Chondrocyte (in vitro differentiated cells): ENCODE measurements around the gene MAP2K5. TPM values are rescaled to one million over a fixed set of nuclear protein-coding genes. Genes with fewer than 3 reads are reported as not detected.

Experiments used
- DNase-seq: peaks from one replicate; pipeline ENCODE4 v3.0.0; 2021; ENCODE audit warnings: mixed read lengths, low spot score
- H3K27ac Mint-ChIP-seq: one replicate; pipeline ENCODE4 v1.8.0; 2021; ENCODE audit warnings: mild to moderate bottlenecking, moderate library complexity, mixed read lengths; ENCODE audit not compliant: unreplicated experiment
- H3K27me3 Mint-ChIP-seq: 2 replicates; pipeline ENCODE4 v1.8.0; 2021; ENCODE audit warnings: low read depth, mixed read lengths
- H3K36me3 Mint-ChIP-seq: 2 replicates; pipeline ENCODE4 v1.8.0; 2021; ENCODE audit warnings: low read depth, mixed read lengths
- H3K4me1 Mint-ChIP-seq: 2 replicates; pipeline ENCODE4 v1.8.0; 2021; ENCODE audit warnings: low read depth, mild to moderate bottlenecking, mixed read lengths
- H3K4me3 Mint-ChIP-seq: one replicate; pipeline ENCODE4 v1.8.0; 2021; ENCODE audit warnings: mild to moderate bottlenecking, moderate library complexity, mixed read lengths; ENCODE audit not compliant: unreplicated experiment
- H3K9me3 Mint-ChIP-seq: 2 replicates; pipeline ENCODE4 v1.8.0; 2021; ENCODE audit warnings: low read depth, mixed read lengths
- total RNA-seq: library from RNA; stranded (reverse); gene quantifications from 3 replicates; pipeline ENCODE4 v1.2.1, GENCODE V29; 2021
- TF ChIP-seq, protein P1 (sequence below): fragments of 200-600 bp; sonication (generic); IDR thresholded peaks from 2 replicates; pipeline ENCODE4 v1.5.0; 2021; ENCODE audit warnings: antibody characterized with exemption, mild to moderate bottlenecking, moderate library complexity

The MAP2K5 gene
- total RNA-seq, 1 donor from 2014 or later = 14.0 TPM

GRCh38 chr15:67639591-67639990 is 97.1 kb downstream of the MAP2K5 start:
- H3K4me3 Mint-ChIP-seq = no peak overlapping the region
- H3K27me3 Mint-ChIP-seq = no peaks in the 10 kb centered on the region
- H3K9me3 Mint-ChIP-seq = peaks cover under 1% of the 10 kb centered on the region
- peaks cover 4% of the 10 kb centered on the region for H3K4me1 Mint-ChIP-seq
- H3K36me3 Mint-ChIP-seq = peaks cover 15% of the 10 kb centered on the region
- no peak for DNase-seq
- TF ChIP-seq, protein P1, sequence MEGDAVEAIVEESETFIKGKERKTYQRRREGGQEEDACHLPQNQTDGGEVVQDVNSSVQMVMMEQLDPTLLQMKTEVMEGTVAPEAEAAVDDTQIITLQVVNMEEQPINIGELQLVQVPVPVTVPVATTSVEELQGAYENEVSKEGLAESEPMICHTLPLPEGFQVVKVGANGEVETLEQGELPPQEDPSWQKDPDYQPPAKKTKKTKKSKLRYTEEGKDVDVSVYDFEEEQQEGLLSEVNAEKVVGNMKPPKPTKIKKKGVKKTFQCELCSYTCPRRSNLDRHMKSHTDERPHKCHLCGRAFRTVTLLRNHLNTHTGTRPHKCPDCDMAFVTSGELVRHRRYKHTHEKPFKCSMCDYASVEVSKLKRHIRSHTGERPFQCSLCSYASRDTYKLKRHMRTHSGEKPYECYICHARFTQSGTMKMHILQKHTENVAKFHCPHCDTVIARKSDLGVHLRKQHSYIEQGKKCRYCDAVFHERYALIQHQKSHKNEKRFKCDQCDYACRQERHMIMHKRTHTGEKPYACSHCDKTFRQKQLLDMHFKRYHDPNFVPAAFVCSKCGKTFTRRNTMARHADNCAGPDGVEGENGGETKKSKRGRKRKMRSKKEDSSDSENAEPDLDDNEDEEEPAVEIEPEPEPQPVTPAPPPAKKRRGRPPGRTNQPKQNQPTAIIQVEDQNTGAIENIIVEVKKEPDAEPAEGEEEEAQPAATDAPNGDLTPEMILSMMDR = no peak
- H3K27ac Mint-ChIP-seq = no peak overlapping the region

GRCh38 chr15:67641453-67641852 is 99.0 kb downstream of the MAP2K5 start:
- no peaks in the 10 kb centered on the region for H3K4me1 Mint-ChIP-seq
- H3K27ac Mint-ChIP-seq = no peak overlapping the region
- TF ChIP-seq, protein P1 = no peak
- H3K4me3 Mint-ChIP-seq = no peak overlapping the region
- H3K9me3 Mint-ChIP-seq = no peaks in the 10 kb centered on the region
- H3K27me3 Mint-ChIP-seq = no peaks in the 10 kb centered on the region
- peaks cover 12% of the 10 kb centered on the region for H3K36me3 Mint-ChIP-seq
- DNase-seq = no peak

DNA sequence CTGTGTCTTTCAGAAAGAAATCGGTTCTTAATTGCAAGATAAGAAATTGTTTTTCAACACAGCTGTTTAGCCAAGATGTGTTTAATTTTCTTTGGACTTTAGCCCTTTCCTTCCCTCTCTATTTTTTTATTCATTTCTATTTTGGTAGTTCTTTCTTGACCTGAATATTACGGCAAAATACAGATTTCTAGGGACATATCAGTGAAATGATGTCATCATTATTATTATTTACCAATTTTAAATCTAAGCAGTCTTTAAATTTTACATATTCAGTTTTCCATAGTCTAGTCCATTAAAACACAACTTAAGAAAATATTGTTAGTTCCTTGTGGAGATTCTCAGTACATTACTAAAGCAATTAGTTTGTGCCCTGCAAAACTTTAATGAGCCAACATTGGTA is 104.3 kb downstream of the MAP2K5 start:
- Mint-ChIP-seq H3K4me3 (no peak overlapping the region), H3K27ac (no peak overlapping the region), H3K9me3 (peaks cover 5% of the 10 kb centered on the region), H3K36me3 (peaks cover 16% of the 10 kb centered on the region), H3K4me1 (no peaks in the 10 kb centered on the region), H3K27me3 (no peaks in the 10 kb centered on the region)
- TF ChIP-seq, protein P1 = no peak
- no peak for DNase-seq

DNA sequence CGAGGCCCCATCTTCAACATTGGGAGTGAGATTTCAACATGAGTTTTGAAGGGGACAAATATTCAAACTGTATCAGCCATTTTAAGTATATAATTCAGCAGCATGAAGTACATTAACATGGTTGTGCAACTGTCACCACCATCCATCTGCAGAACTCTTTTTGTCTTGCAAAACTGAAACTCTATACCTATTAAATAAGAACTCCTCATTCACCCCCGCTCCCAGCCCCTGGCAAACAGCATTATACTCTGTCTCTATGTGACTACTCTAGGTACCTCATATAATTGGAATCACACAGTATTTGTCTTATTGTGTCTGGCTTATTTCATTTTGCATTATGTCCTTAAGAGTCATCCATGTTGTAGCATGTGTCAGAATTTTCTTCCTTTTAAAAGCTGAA is 110.1 kb downstream of the MAP2K5 start:
- TF ChIP-seq, protein P1 = no peak
- Mint-ChIP-seq H3K4me3 (no peak overlapping the region), H3K27ac (no peak overlapping the region), H3K4me1 (no peaks in the 10 kb centered on the region), H3K36me3 (peaks cover 44% of the 10 kb centered on the region), H3K9me3 (peaks cover 31% of the 10 kb centered on the region), H3K27me3 (no peaks in the 10 kb centered on the region)
- no peak for DNase-seq

DNA sequence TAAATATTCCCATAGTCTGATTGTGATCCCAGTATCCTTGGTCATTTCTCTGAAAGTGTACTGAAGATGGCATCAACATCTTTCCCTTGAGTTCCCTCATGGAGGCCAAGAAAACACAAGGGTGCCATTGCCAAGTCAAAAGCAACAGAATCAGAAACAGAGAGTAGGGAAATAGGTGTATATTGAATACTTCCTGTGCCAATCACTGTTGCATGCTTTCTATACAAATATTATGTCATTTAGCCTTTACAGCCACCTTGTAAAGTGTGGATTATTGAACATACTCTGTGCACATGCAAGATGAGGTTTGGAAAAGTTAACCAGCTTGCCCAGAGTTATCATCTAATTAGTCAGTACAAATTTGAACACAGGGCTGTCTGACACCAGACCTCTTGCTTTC is 117.9 kb downstream of the MAP2K5 start:
- Mint-ChIP-seq H3K4me3 (no peak overlapping the region), H3K4me1 (peaks cover 4% of the 10 kb centered on the region), H3K27me3 (no peaks in the 10 kb centered on the region), H3K27ac (no peak overlapping the region), H3K36me3 (peaks cover 11% of the 10 kb centered on the region), H3K9me3 (peaks cover 7% of the 10 kb centered on the region)
- no peak for DNase-seq
- TF ChIP-seq, protein P1 = no peak
